ENCODE measurements around the gene PTGDS.

PTGDS gene

GRCh38 chr9:136977223-136977622, at the start of gene PTGDS:
Gene PTGDS (plus strand): TSS chr9:136977504. CDS start chr9:136977579, 75 bp downstream.
- no peak for DNase-seq

GRCh38 chr9:136928591-136928990, 48.7 kb upstream of the PTGDS start:
- DNase-seq, result no peak

DNA sequence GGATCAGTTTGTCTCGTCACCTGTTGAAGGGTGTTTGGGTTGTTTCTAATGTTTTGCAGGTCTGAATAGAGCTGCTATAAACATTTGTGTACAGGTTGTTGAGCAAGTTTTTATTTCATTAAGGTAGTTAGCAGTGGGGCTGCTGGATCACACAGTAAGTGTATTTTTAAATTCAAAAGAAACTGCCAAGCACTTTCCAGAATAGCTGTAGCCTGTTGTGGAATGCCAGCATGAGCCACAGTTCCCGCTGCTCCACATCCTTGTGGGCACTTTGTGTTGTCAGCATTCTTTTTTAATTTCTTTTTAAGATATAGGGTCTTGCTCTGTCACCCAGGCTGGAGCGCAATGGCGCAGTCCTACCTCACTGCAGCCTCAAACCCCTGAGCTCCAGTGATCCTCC, 47.3 kb upstream of the PTGDS start:
- DNase-seq, result no peak

GRCh38 chr9:136931611-136932130, 45.6 kb upstream of the PTGDS start:
- no peak for DNase-seq

GRCh38 chr9:136934277-136934676, 43.0 kb upstream of the PTGDS start:
- no peak for DNase-seq

- DNase-seq, result no peak
These were observed 41.7 kb upstream of the PTGDS start for GRCh38 chr9:136935651-136936050.

DNA sequence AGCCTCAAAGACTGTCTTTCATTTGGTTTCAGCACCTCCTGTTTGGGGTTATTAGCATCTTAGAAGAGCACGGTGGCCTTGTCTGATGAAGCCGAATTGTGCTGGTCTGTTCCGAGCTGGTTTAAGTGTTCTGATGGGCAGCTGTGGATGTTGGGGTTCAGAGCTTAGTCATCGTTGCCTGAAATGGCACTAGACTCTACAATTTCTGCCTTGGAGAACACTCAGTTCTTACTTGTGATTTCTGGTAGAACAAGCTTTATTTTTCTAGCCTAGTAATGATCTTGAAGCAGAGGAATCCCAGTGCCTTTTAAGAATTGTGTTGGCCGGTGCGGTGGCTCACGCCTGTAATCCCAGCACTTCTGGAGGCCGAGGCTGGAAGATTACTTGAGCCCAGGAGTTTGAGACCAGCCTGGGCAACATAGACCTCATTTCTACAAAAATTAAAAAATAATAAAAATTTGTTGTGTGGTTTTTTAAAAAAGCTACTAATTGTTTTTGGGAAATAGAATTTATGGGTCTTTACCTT, 40.6 kb upstream of the PTGDS start:
- no peak for DNase-seq

DNA sequence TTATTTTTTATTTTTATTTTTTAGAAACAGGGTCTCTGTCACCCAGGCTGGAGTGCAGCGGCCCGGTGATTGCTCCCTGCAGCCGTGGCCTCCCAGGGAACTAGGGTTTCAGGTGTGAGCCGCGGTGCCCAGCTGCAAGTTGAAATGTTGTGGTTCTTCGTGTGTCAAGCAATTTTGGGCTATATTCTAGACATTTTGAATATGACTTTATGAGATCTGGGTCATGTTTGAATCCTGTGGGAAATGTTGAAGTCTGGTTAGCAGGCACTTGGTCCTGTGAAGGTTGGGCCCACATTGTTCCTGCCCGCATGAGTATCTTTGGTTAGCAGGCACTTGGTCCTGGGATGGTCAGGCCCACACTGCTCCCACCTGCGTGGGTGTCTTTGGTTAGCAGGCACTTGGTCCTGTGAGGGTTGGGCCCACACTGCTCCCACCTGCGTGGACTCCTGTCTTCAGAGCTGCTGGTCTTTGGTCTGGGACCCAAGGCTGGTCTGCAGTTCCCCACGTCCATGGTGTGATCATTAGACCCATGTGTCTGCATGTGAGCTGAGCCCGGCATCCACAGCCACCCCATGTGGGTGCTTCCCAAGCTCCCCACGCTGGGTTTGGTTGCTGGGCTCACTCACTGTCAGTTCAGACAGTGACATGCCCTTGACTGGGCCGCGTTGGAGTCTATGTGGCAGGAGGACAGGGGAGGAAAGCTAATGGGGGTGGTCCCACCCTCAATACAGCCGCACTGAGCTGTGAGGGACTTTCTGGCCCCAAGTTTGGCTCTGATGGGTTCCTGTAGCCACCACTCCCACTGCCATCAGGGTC, 39.9 kb upstream of the PTGDS start:
- DNase-seq, result no peak

DNA sequence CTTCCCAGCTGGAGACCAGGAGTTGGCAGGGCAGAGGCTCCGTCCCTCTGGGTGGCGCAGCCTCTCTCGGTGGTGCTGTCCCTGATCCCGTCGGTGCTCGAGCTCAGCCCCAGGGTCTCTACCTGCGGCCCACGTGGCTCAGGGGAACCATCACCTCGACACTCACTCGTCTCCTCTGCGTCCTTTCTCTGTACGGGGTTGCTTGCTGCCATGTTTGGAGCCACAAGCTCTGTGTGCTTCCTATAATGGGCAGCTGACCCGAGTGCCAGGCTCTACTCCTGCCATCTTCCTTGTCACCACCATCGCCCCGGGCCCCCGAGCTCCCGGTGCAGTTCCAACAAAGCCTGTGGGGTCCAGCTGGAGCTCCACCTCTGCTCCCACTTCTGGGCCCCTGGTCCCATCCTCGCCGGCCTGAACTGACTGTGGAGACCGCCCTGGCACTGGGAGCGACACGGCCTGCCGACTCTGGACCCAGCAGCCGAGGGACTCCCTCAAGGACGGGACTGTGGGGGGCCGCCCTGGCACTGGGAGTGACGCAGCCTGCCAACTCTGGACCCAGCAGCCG, 37.8 kb upstream of the PTGDS start:
- DNase-seq, result no peak

GRCh38 chr9:136939996-136940525, 37.2 kb upstream of the PTGDS start:
- DNase-seq, result no peak

DNA sequence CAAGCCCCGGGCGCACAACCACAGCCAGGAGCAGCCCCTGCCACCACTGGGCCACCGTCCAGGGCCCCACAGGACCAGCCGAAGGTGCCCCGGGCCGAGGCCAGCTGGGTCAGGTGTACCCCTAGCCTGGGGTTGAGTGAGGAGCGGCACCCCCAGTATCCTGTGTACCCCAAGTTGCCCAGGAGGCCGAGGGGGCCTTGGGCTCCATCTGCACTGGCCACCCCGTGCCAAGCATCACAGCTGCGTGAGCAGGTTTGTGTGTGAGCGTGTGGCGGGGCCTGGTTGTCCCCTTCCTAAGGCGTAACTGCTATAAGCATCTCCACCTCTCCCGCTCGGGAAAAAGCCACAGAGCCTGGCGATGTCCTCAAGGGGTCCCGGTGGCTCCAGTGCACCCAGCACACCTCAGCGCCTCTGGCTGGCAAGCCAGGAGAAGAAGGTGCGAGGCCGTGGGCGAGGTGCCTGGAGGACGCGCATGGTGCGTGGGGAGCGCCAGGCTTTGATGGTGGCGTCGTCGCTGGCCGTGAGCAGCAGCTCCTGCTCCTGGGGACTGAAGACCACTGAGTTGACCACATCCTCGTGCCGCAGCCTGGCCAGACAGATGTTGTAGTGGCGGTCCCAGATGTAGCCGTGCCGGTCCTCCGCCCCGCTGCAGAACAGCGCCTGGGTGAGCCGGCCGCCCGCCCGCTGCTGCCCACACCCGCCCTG, 36.6 kb upstream of the PTGDS start:
- no peak for DNase-seq

DNA sequence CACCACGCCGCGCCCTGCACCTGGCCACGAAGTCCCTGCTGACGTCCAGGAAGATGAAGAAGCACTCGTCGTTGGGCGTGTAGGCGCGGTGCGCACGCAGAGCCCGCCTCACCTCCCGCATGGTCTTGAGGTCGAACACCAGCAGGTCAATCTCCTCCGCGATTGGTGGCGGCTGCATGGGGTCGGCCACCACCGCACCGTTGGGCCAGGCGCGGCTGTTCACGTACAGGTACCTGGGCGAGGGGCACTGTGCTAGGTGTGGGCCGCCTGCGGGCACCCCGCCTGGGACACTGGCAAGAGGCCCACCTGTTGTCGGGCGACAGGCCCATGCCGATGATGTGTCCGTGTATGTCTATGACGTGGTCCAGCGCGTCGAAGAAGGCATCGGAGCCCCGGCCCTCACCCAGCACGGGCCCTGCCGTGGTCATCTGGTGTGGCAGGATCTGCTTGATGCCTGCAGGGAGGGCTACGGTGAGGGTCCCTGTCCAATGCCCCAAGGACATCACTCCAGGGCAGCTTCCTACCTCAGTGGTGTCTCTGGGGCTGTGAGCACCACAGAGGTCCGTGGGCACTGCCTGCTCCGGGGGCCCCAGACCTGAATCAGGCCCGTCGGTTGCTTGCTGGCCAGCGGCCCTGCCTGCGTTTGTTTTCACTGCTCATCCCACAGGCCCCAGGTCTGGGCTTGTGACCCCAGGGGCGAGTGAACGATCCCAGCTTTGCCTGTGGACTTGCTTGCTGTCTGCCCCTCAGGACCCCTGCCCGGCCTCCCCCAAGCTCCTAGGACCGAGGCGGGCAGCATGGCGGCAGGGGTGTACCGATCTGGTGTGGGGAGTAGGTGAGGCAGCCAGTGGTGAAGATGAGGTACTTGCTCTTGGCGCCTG, 35.8 kb upstream of the PTGDS start:
- no peak for DNase-seq

- DNase-seq, result no peak
These were observed 35.0 kb upstream of the PTGDS start for GRCh38 chr9:136942112-136942880.

GRCh38 chr9:136942881-136943230, 34.4 kb upstream of the PTGDS start:
- DNase-seq, result no peak

GRCh38 chr9:136943291-136944211, 33.8 kb upstream of the PTGDS start:
- DNase-seq, result no peak

GRCh38 chr9:136944212-136944518, 33.1 kb upstream of the PTGDS start:
- DNase-seq, result no peak

DNA sequence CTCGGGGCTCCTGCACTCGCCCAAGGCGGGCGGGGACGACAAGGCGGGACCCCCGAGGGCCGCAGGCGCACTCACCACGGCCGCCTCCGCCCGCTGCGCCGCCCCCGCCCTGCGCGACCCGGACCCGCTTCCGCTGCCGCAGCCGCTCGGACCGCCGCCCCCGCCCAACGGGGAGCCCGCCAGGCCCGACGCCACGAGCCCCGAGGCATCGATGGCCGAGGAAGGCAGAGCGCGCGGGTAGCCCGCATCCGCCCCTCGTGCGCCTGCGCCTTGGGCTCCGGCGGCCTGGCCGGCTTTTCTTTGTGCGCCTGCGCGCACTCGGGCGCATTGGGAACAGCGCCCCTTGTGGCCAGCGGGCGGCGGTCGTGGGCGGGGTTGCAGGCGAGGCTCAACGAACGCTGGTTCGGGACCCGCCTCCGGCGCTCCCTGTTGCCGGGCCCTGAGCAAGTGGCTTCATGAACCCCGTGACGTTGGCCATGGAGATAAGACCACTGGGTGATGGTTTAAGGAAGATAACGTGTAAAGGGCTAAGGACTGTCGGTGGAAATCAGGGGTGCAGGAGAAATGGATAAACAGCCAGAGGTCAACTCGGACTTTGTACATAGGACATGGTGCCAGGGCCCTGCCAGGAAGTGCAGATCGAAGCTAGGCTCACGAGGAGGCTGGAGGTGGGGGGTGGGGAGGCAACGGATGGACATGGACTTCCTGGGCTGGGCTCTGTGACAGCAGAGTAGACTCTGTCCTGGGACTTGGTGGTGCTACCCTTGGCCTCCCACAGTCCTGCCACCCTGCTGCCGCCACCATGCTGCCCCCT, 32.6 kb upstream of the PTGDS start, which contains the start of the genes C8G and FBXW5:
TSS of gene C8G (plus strand) at position 725 of the 814 bp plus-strand sequence. CDS start at position 803, 78 bp downstream.
TSS of gene FBXW5 (minus strand) at position 220 of the 814 bp plus-strand sequence. CDS start 655 bp downstream, outside the sequence.
- peak; percentile 94 for DNase-seq

- DNase-seq, result no peak
These were observed 31.7 kb upstream of the PTGDS start for GRCh38 chr9:136945333-136946227.
